Ascending aorta (tissue), 2 donors: Measurements from ENCODE around the gene NMD3. TPM values are rescaled to one million over a fixed set of nuclear protein-coding genes. Genes with fewer than 3 reads are reported as not detected.

Source experiments
- DNase-seq, 2 donors: peaks; one replicate each; pipeline ENCODE4 v3.0.0-alpha.2; 2019; ENCODE audit warnings: low spot score in 2 of 2
- H3K27ac ChIP-seq, 2 donors: fragments of 200-600 bp; sonication (generic); one replicate each; pipeline ENCODE4 v1.5.1; 2016 to 2017; ENCODE audit warnings: mild to moderate bottlenecking in 1 of 2
- H3K27me3 ChIP-seq: fragments of 200-600 bp; sonication (generic); one replicate; pipeline ENCODE4 v1.5.1; 2017
- H3K36me3 ChIP-seq, 2 donors: fragments of 200-600 bp; sonication (generic); one replicate each; pipeline ENCODE4 v1.5.1; 2016
- H3K4me1 ChIP-seq, 2 donors: fragments of 200-600 bp; sonication (generic); one replicate each; pipeline ENCODE4 v1.5.1; 2016 to 2017; ENCODE audit warnings: mild to moderate bottlenecking in 1 of 2
- H3K4me3 ChIP-seq, 2 donors: fragments of 200-600 bp; sonication (generic); one replicate each; pipeline ENCODE4 v1.5.1; 2016 to 2017; ENCODE audit warnings: mild to moderate bottlenecking in 1 of 2
- H3K9me3 ChIP-seq, 2 donors: fragments of 200-600 bp; sonication (generic); one replicate each; pipeline ENCODE4 v1.5.1; 2016
- CTCF ChIP-seq, 3 experiments: fragments of 200-600 bp in 2 of 3; fragments of 450-650 bp in 1 of 3; sonication (generic) in 2 of 3; IDR thresholded peaks; one replicate each; pipeline ENCODE4 v1.5.1; 2016 to 2019; ENCODE audit warnings: antibody characterized with exemption in 3 of 3, mild to moderate bottlenecking in 1 of 3, moderate library complexity in 1 of 3
- intact Hi-C: fragments of 100-400 bp; cut with DNase I; formaldehyde crosslinking; loops from one replicate; pipeline ENCODE4 v1.15.1; 2023
- total RNA-seq: library from RNA; depleted of rRNA; stranded (reverse); fragments of >200 nt; gene quantifications from one replicate; pipeline ENCODE4 v1.1.0, GENCODE V29; 2016

NMD3 gene
- total RNA-seq, 1 donor from 2014 or later: 34.1 TPM

- peaks cover 16 to 42% of the 10 kb centered on the region in 2 donors for H3K36me3 ChIP-seq
- intact Hi-C loops: no loop called here
These were observed 12.4 kb downstream of the NMD3 start for GRCh38 chr3:161233557-161233956.

GRCh38 chr3:161236240-161236639, 15.1 kb downstream of the NMD3 start:
- Histone ChIP-seq H3K36me3 (peaks cover 14 to 33% of the 10 kb centered on the region in 2 donors), H3K4me1 (no peaks in the 10 kb centered on the region)
- intact Hi-C loops: no loop called here

More at GRCh38 chr3:161233557-161233956, 12.4 kb downstream of the NMD3 start:
- no peaks in the 10 kb centered on the region for H3K9me3 ChIP-seq
- H3K4me1 ChIP-seq: no peaks in the 10 kb centered on the region
- H3K4me3 ChIP-seq: no peak overlapping the region
- H3K27ac ChIP-seq: no peak overlapping the region
- TF ChIP-seq CTCF (IDR thresholded peaks at IDR 0.05): no peak
- no peak for DNase-seq
- H3K27me3 ChIP-seq: no peaks in the 10 kb centered on the region

GRCh38 chr3:161239700-161240099, 18.6 kb downstream of the NMD3 start:
- no peaks in the 10 kb centered on the region for H3K4me1 ChIP-seq
- no peak overlapping the region for H3K4me3 ChIP-seq
- H3K36me3 ChIP-seq: peaks cover 24 to 29% of the 10 kb centered on the region in 2 donors
- no peaks in the 10 kb centered on the region for H3K27me3 ChIP-seq
- intact Hi-C loops: no loop called here
- no peak for DNase-seq
- no peaks in the 10 kb centered on the region for H3K9me3 ChIP-seq
- no peak for TF ChIP-seq CTCF (IDR thresholded peaks at IDR 0.05)
- no peak overlapping the region for H3K27ac ChIP-seq

More at GRCh38 chr3:161236240-161236639, 15.1 kb downstream of the NMD3 start:
- no peak for TF ChIP-seq CTCF (IDR thresholded peaks at IDR 0.05)
- H3K27ac ChIP-seq: no peak overlapping the region
- H3K4me3 ChIP-seq: no peak overlapping the region
- no peaks in the 10 kb centered on the region for H3K9me3 ChIP-seq
- no peak for DNase-seq
- H3K27me3 ChIP-seq: no peaks in the 10 kb centered on the region

- DNase-seq: no peak
- H3K4me3 ChIP-seq: no peak overlapping the region
- TF ChIP-seq CTCF (IDR thresholded peaks at IDR 0.05): no peak
- H3K27me3 ChIP-seq: no peaks in the 10 kb centered on the region
- H3K27ac ChIP-seq: no peak overlapping the region
- intact Hi-C loops: no loop called here
- no peaks in the 10 kb centered on the region for H3K9me3 ChIP-seq
- no peaks in the 10 kb centered on the region for H3K4me1 ChIP-seq
- peaks cover 44 to 47% of the 10 kb centered on the region in 2 donors for H3K36me3 ChIP-seq
These were observed 23.4 kb downstream of the NMD3 start for GRCh38 chr3:161244538-161244937.

GRCh38 chr3:161247049-161247448, 25.9 kb downstream of the NMD3 start:
- no peak for TF ChIP-seq CTCF (IDR thresholded peaks at IDR 0.05)
- intact Hi-C loops: no loop called here
- Histone ChIP-seq H3K27me3 (no peaks in the 10 kb centered on the region), H3K4me1 (no peaks in the 10 kb centered on the region), H3K9me3 (no peaks in the 10 kb centered on the region), H3K4me3 (no peak overlapping the region), H3K27ac (no peak overlapping the region), H3K36me3 (peaks cover 51 to 60% of the 10 kb centered on the region in 2 donors)
- no peak for DNase-seq

- H3K36me3 ChIP-seq: peaks cover 49 to 66% of the 10 kb centered on the region in 2 donors
- no peak overlapping the region for H3K4me3 ChIP-seq
- no peak for TF ChIP-seq CTCF (IDR thresholded peaks at IDR 0.05)
- no peaks in the 10 kb centered on the region for H3K9me3 ChIP-seq
- H3K27me3 ChIP-seq: no peaks in the 10 kb centered on the region
- intact Hi-C loops: no loop called here
- no peak overlapping the region for H3K27ac ChIP-seq
- no peak for DNase-seq
- peaks cover 0 to 7% of the 10 kb centered on the region in 2 donors for H3K4me1 ChIP-seq
These were observed 29.0 kb downstream of the NMD3 start for GRCh38 chr3:161250116-161250515.
